Lower leg skin (tissue), 3 donors: ENCODE measurements around the gene PAX7.
"Not testable (repeated sequence)": the region's sequence is repeated elsewhere in the genome, so short reads cannot be mapped to it uniquely, and the experiment has no call there.

Source experiments
- CTCF ChIP-seq, 3 donors: fragments of 450-650 bp; IDR thresholded peaks; one replicate each; pipeline ENCODE4 v1.5.1; 2016; ENCODE audit warnings: antibody characterized with exemption in 3 of 3, mild to moderate bottlenecking in 3 of 3, moderate library complexity in 2 of 3
- POLR2A ChIP-seq, 2 donors: fragments of 450-650 bp; IDR thresholded peaks; one replicate each; pipeline ENCODE4 v1.6.1; 2016 to 2017; ENCODE audit warnings: antibody characterized with exemption in 2 of 2, mild to moderate bottlenecking in 1 of 2, moderate library complexity in 1 of 2

GRCh38 chr1:18744381-18744780, 113.7 kb downstream of the PAX7 start:
- not testable (repeated sequence) for TF ChIP-seq CTCF, POLR2A (IDR thresholded peaks at IDR 0.05)
